HepG2 (cell line): ENCODE measurements around the gene NRL. TPM values are rescaled to one million over a fixed set of nuclear protein-coding genes. Genes with fewer than 3 reads are reported as not detected.

ENCODE experiments used
- ARID2 ChIP-seq: sonication (generic); formaldehyde crosslinking; IDR thresholded peaks from 2 replicates; pipeline ENCODE4 v1.8.1; 2022; ENCODE audit warnings: mild to moderate bottlenecking, missing genetic modification reagents, borderline replicate concordance
- CHD2 ChIP-seq: IDR thresholded peaks from 2 replicates; pipeline ENCODE4 v1.6.1; 2011; ENCODE audit warnings: low read depth, low read length, improper control_type of control experiment
- HOXA7 ChIP-seq: sonication (generic); formaldehyde crosslinking; IDR thresholded peaks from 2 replicates; pipeline ENCODE4 v1.8.1; 2022; ENCODE audit warnings: mild to moderate bottlenecking, missing genetic modification reagents, moderate library complexity
- JDP2 ChIP-seq: sonication (generic); formaldehyde crosslinking; IDR thresholded peaks from 2 replicates; pipeline ENCODE4 v1.8.1; 2022; ENCODE audit warnings: missing genetic modification reagents, borderline replicate concordance
- SATB2 ChIP-seq: sonication (generic); formaldehyde crosslinking; IDR thresholded peaks from 2 replicates; pipeline ENCODE4 v1.5.0; 2020; ENCODE audit warnings: missing genetic modification reagents
- SIN3B ChIP-seq: fragments of 150-350 bp; IDR thresholded peaks from 2 replicates; pipeline ENCODE4 v1.6.1; 2014; ENCODE audit warnings: low read length
- ZBTB37 ChIP-seq: sonication (generic); formaldehyde crosslinking; IDR thresholded peaks from 2 replicates; pipeline ENCODE4 v1.4.0; 2020; ENCODE audit warnings: mild to moderate bottlenecking, missing genetic modification reagents
- ZKSCAN8 ChIP-seq: IDR thresholded peaks from 2 replicates; pipeline ENCODE4 v1.6.1; 2016; ENCODE audit warnings: borderline replicate concordance, missing genetic modification reagents, missing compliant biosample characterization
- ZNF17 ChIP-seq: sonication (generic); formaldehyde crosslinking; IDR thresholded peaks from 2 replicates; pipeline ENCODE4 v1.5.0; 2020; ENCODE audit warnings: mild to moderate bottlenecking, missing genetic modification reagents
- ZNF280D ChIP-seq: sonication (generic); formaldehyde crosslinking; IDR thresholded peaks from 2 replicates; pipeline ENCODE4 v1.5.1; 2020; ENCODE audit warnings: mild to moderate bottlenecking, missing genetic modification reagents
- ZNF326 ChIP-seq: sonication (generic); formaldehyde crosslinking; IDR thresholded peaks from 2 replicates; pipeline ENCODE4 v1.4.0; 2020; ENCODE audit warnings: missing genetic modification reagents, borderline replicate concordance
- ZNF331 ChIP-seq: sonication (generic); formaldehyde crosslinking; IDR thresholded peaks from 2 replicates; pipeline ENCODE4 v1.4.0; 2020; ENCODE audit warnings: missing genetic modification reagents
- ZNF343 ChIP-seq: sonication (generic); formaldehyde crosslinking; IDR thresholded peaks from 2 replicates; pipeline ENCODE4 v1.4.0; 2020; ENCODE audit warnings: mild to moderate bottlenecking, missing genetic modification reagents
- ZNF382 ChIP-seq: sonication (generic); formaldehyde crosslinking; IDR thresholded peaks from 2 replicates; pipeline ENCODE4 v1.5.0; 2020; ENCODE audit warnings: missing genetic modification reagents, mild to moderate bottlenecking, borderline replicate concordance
- ZNF558 ChIP-seq: sonication (generic); formaldehyde crosslinking; IDR thresholded peaks from 2 replicates; pipeline ENCODE4 v1.9.0; 2022; ENCODE audit warnings: mild to moderate bottlenecking, missing genetic modification reagents, borderline replicate concordance
- ZNF784 ChIP-seq: sonication (generic); formaldehyde crosslinking; IDR thresholded peaks from 2 replicates; pipeline ENCODE4 v1.5.1; 2020; ENCODE audit warnings: missing genetic modification reagents, mild to moderate bottlenecking, borderline replicate concordance
- polyA plus RNA-seq, 8 experiments: library from polyadenylated mRNA; depleted of rRNA in 3 of 8; stranded (reverse) in 7 of 8; unstranded in 1 of 8; fragments of >200 nt; fragmentation: Illumina TruSeq in 4 of 8; extraction: Trizol in 4 of 8; gene quantifications; 2 replicates each; pipeline versions ENCODE4 v1.2.1 to v1.2.3, GENCODE V29; 2011 to 2016; ENCODE audit warnings: low read depth in 4 of 8, missing spikeins in 1 of 8, mixed read lengths in 1 of 8; ENCODE audit not compliant: insufficient read depth in 1 of 8
- total RNA-seq, 5 experiments: library from RNA; depleted of rRNA; stranded (reverse); fragments of >200 nt; fragmentation: Illumina TruSeq; extraction: Trizol; gene quantifications; 2 replicates each; pipeline ENCODE4 v1.2.3, GENCODE V29; 2016; ENCODE audit warnings: low read depth in 1 of 5
- TF ChIP-seq, protein P1 (sequence below): sonication (generic); formaldehyde crosslinking; IDR thresholded peaks from 2 replicates; pipeline ENCODE4 v1.4.0; 2020; ENCODE audit warnings: missing genetic modification reagents
- TF ChIP-seq, protein P2 (sequence below): sonication (generic); formaldehyde crosslinking; IDR thresholded peaks from 2 replicates; pipeline ENCODE4 v1.4.0; 2020; ENCODE audit warnings: missing genetic modification reagents, borderline replicate concordance
- TF ChIP-seq, protein P3 (sequence below): sonication (generic); formaldehyde crosslinking; IDR thresholded peaks from 2 replicates; pipeline ENCODE4 v1.8.0; 2022; ENCODE audit warnings: missing genetic modification reagents, mild to moderate bottlenecking, moderate library complexity, borderline replicate concordance

The NRL gene
- total and polyA plus RNA-seq, 2 of the 13 experiments (the other 11 are each of a cell fraction or from before 2014, with no cell fraction given) = 2.5 to 4.7 TPM

DNA sequence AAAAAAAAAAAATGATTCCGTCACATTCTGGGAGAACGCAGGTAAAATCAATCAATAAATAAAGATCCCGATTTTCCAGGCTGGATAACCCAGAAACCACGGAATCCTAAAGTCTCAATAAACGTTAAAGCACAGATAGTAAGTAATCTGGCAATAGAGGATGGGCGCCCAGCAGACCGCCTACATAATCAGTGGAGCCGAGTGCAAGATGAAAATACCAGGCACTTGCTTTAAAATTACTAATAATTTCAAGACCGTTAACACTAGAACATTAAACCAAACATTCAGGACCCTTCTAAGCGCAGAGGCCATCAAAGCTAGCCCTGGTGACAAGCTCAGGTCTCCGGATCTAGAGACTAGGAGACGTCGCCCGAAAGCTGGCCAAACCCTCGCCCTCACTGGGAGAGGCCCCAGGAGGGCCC, 1.4 kb downstream of the NRL start (continued):
- no peak for TF ChIP-seq ZNF382
- TF ChIP-seq HOXA7 (CRISPR knock-in tag) = no peak
- TF ChIP-seq ZBTB37 = 0 out of 2 replicates have a peak, but pooled peaks have one; percentile 3
- TF ChIP-seq, protein P1, sequence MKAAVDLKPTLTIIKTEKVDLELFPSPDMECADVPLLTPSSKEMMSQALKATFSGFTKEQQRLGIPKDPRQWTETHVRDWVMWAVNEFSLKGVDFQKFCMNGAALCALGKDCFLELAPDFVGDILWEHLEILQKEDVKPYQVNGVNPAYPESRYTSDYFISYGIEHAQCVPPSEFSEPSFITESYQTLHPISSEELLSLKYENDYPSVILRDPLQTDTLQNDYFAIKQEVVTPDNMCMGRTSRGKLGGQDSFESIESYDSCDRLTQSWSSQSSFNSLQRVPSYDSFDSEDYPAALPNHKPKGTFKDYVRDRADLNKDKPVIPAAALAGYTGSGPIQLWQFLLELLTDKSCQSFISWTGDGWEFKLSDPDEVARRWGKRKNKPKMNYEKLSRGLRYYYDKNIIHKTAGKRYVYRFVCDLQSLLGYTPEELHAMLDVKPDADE (CRISPR knock-in tag) = no peak
- TF ChIP-seq, protein P2, sequence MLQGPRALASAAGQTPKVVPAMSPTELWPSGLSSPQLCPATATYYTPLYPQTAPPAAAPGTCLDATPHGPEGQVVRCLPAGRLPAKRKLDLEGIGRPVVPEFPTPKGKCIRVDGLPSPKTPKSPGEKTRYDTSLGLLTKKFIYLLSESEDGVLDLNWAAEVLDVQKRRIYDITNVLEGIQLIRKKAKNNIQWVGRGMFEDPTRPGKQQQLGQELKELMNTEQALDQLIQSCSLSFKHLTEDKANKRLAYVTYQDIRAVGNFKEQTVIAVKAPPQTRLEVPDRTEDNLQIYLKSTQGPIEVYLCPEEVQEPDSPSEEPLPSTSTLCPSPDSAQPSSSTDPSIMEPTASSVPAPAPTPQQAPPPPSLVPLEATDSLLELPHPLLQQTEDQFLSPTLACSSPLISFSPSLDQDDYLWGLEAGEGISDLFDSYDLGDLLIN (CRISPR knock-in tag) = no peak; the same call in 1 of the 2 replicates
- no peak for TF ChIP-seq ZNF784 (CRISPR knock-in tag)
- no peak for TF ChIP-seq CHD2
- no peak for TF ChIP-seq JDP2 (CRISPR knock-in tag)
- TF ChIP-seq ARID2 (CRISPR knock-in tag) = no peak
- no peak for TF ChIP-seq ZNF343 (CRISPR knock-in tag)
- no peak for TF ChIP-seq ZKSCAN8 (CRISPR knock-in tag)
- TF ChIP-seq SIN3B = no peak
- TF ChIP-seq, protein P3, sequence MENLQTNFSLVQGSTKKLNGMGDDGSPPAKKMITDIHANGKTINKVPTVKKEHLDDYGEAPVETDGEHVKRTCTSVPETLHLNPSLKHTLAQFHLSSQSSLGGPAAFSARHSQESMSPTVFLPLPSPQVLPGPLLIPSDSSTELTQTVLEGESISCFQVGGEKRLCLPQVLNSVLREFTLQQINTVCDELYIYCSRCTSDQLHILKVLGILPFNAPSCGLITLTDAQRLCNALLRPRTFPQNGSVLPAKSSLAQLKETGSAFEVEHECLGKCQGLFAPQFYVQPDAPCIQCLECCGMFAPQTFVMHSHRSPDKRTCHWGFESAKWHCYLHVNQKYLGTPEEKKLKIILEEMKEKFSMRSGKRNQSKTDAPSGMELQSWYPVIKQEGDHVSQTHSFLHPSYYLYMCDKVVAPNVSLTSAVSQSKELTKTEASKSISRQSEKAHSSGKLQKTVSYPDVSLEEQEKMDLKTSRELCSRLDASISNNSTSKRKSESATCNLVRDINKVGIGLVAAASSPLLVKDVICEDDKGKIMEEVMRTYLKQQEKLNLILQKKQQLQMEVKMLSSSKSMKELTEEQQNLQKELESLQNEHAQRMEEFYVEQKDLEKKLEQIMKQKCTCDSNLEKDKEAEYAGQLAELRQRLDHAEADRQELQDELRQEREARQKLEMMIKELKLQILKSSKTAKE (CRISPR knock-in tag) = no peak
- TF ChIP-seq ZNF331 (CRISPR knock-in tag) = no peak
- peak; percentile 66; the same call in 1 of the 2 replicates for TF ChIP-seq SATB2 (CRISPR knock-in tag)
- no peak for TF ChIP-seq ZNF558 (CRISPR knock-in tag)
- no peak for TF ChIP-seq ZNF326 (CRISPR knock-in tag)
- TF ChIP-seq ZNF17 (CRISPR knock-in tag) = peak; percentile 52; the same call in 1 of the 2 replicates
- TF ChIP-seq ZNF280D = no peak
